H9 (cell line): ENCODE results near the gene MUC4. TPM values are rescaled to one million over a fixed set of nuclear protein-coding genes. Genes with fewer than 3 reads are reported as not detected.

Experiments
- DNase-seq: peaks from one replicate; pipeline ENCODE4 v3.0.0-alpha.2; 2017
- H2AFZ ChIP-seq: one replicate; pipeline ENCODE4 v1.6.1; 2013; ENCODE audit warnings: mild to moderate bottlenecking, low read length, control low read depth, moderate library complexity
- H2AK5ac ChIP-seq: 2 replicates; pipeline ENCODE4 v1.6.1; 2013; ENCODE audit warnings: low read length, control low read depth, mixed read lengths; ENCODE audit not compliant: insufficient read length
- H2BK120ac ChIP-seq: one replicate; pipeline ENCODE4 v1.6.1; 2013; ENCODE audit warnings: low read depth, mild to moderate bottlenecking, low read length, control low read depth, inconsistent platforms; ENCODE audit not compliant: poor library complexity, severe bottlenecking
- H2BK12ac ChIP-seq: 2 replicates; pipeline ENCODE4 v1.6.1; 2013; ENCODE audit warnings: low read length, control low read depth, mixed read lengths, low read depth; ENCODE audit not compliant: insufficient read length
- H2BK15ac ChIP-seq: 2 replicates; pipeline ENCODE4 v1.6.1; 2013; ENCODE audit warnings: low read depth, low read length, control low read depth
- H2BK20ac ChIP-seq: one replicate; pipeline ENCODE4 v1.6.1; 2013; ENCODE audit warnings: low read depth, mild to moderate bottlenecking, low read length, control low read depth, inconsistent platforms; ENCODE audit not compliant: poor library complexity, severe bottlenecking
- H2BK5ac ChIP-seq: 2 replicates; pipeline ENCODE4 v1.6.1; 2013; ENCODE audit warnings: low read length, control low read depth, mixed read lengths; ENCODE audit not compliant: insufficient read length
- H3K14ac ChIP-seq: 2 replicates; pipeline ENCODE4 v1.6.1; 2013; ENCODE audit warnings: low read length, control low read depth; ENCODE audit not compliant: insufficient read depth
- H3K18ac ChIP-seq: 2 replicates; pipeline ENCODE4 v1.6.1; 2013; ENCODE audit warnings: low read depth, mild to moderate bottlenecking, mixed read lengths, low read length, control low read depth; ENCODE audit not compliant: insufficient read length
- H3K23ac ChIP-seq: 2 replicates; pipeline ENCODE4 v1.6.1; 2013; ENCODE audit warnings: low read length, control low read depth, mixed read lengths, low read depth; ENCODE audit not compliant: insufficient read length
- H3K23me2 ChIP-seq: 2 replicates; pipeline ENCODE4 v1.6.1; 2013; ENCODE audit warnings: low read depth, mild to moderate bottlenecking, mixed read lengths, low read length, control low read depth; ENCODE audit not compliant: insufficient read length, poor library complexity, severe bottlenecking
- H3K27ac ChIP-seq: 2 replicates; pipeline ENCODE4 v1.5.1; 2013; ENCODE audit warnings: low read length, control low read depth, mixed read lengths, low read depth; ENCODE audit not compliant: insufficient read length
- H3K27me3 ChIP-seq: 2 replicates; pipeline ENCODE4 v1.6.1; 2013; ENCODE audit warnings: low read length, control low read depth, inconsistent platforms; ENCODE audit not compliant: insufficient read depth
- H3K4ac ChIP-seq: 2 replicates; pipeline ENCODE4 v1.6.1; 2013; ENCODE audit warnings: low read depth, mild to moderate bottlenecking, control low read depth, inconsistent platforms, low read length, moderate library complexity
- H3K4me1 ChIP-seq: 2 replicates; pipeline ENCODE4 v1.6.1; 2013; ENCODE audit warnings: low read length, control low read depth, inconsistent platforms; ENCODE audit not compliant: insufficient read depth
- H3K4me2 ChIP-seq: 2 replicates; pipeline ENCODE4 v1.6.1; 2013; ENCODE audit warnings: low read length, control low read depth, mixed read lengths; ENCODE audit not compliant: insufficient read length, insufficient read depth
- H3K56ac ChIP-seq: 2 replicates; pipeline ENCODE4 v1.6.1; 2013; ENCODE audit warnings: low read depth, mild to moderate bottlenecking, mixed read lengths, low read length, control low read depth; ENCODE audit not compliant: insufficient read length
- H3K79me1 ChIP-seq: 2 replicates; pipeline ENCODE4 v1.6.1; 2013; ENCODE audit warnings: low read depth, mild to moderate bottlenecking, moderate library complexity, low read length, control low read depth, inconsistent platforms; ENCODE audit not compliant: insufficient read depth, poor library complexity, severe bottlenecking
- H3K79me2 ChIP-seq: 2 replicates; pipeline ENCODE4 v1.6.1; 2013; ENCODE audit warnings: low read length, control low read depth, inconsistent platforms; ENCODE audit not compliant: insufficient read depth
- H3K9ac ChIP-seq: 2 replicates; pipeline ENCODE4 v1.6.1; 2013; ENCODE audit warnings: low read length, control low read depth, mixed read lengths; ENCODE audit not compliant: insufficient read length; ENCODE audit errors: extremely low read depth
- H3K9me3 ChIP-seq: one replicate; pipeline ENCODE4 v1.6.1; 2013; ENCODE audit warnings: low read depth, low read length, inconsistent platforms; ENCODE audit not compliant: control insufficient read depth
- H3T11ph ChIP-seq: one replicate; pipeline ENCODE4 v1.6.1; 2013; ENCODE audit warnings: mild to moderate bottlenecking, low read length, control low read depth, inconsistent platforms
- H4K20me1 ChIP-seq: one replicate; pipeline ENCODE4 v1.6.1; 2013; ENCODE audit not compliant: control insufficient read depth, insufficient read length, insufficient read depth
- H4K5ac ChIP-seq: 2 replicates; pipeline ENCODE4 v1.6.1; 2013; ENCODE audit warnings: low read depth, mild to moderate bottlenecking, mixed read lengths, low read length, control low read depth; ENCODE audit not compliant: insufficient read length
- H4K8ac ChIP-seq: replicated peaks from 2 replicates; pipeline ENCODE4 v1.6.1; 2013; ENCODE audit warnings: low read length, control low read depth, mixed read lengths, low read depth; ENCODE audit not compliant: insufficient read length
- H4K91ac ChIP-seq: 2 replicates; pipeline ENCODE4 v1.6.1; 2013; ENCODE audit warnings: low read depth, mild to moderate bottlenecking, moderate library complexity, mixed read lengths, low read length, control low read depth; ENCODE audit not compliant: insufficient read length
- H3K27ac Mint-ChIP-seq, 3 experiments: 2 replicates in 2 of 3; 3 replicates in 1 of 3; pipeline ENCODE4 v1.8.0; 2020 to 2021; ENCODE audit warnings: mixed read lengths in 3 of 3, mild to moderate bottlenecking in 1 of 3, moderate library complexity in 1 of 3
- H3K27me3 Mint-ChIP-seq: 2 replicates; pipeline ENCODE4 v1.8.0; 2021; ENCODE audit warnings: low read depth, mild to moderate bottlenecking, moderate library complexity, mixed read lengths
- H3K36me3 Mint-ChIP-seq, 3 experiments: 2 replicates in 2 of 3; 3 replicates in 1 of 3; pipeline ENCODE4 v1.8.0; 2020 to 2021; ENCODE audit warnings: low read depth in 3 of 3, mixed read lengths in 3 of 3; ENCODE audit not compliant: insufficient read depth in 1 of 3
- H3K4me1 Mint-ChIP-seq, 2 experiments: 2 replicates each; pipeline ENCODE4 v1.8.0; 2020; ENCODE audit warnings: mixed read lengths in 2 of 2
- H3K4me3 Mint-ChIP-seq, 2 experiments: 2 replicates in 1 of 2; 3 replicates in 1 of 2; pipeline ENCODE4 v1.8.0; 2020 to 2021; ENCODE audit warnings: mild to moderate bottlenecking in 2 of 2, mixed read lengths in 2 of 2, moderate library complexity in 1 of 2
- H3K9me3 Mint-ChIP-seq, 2 experiments: 2 replicates in 1 of 2; 3 replicates in 1 of 2; pipeline ENCODE4 v1.8.0; 2020; ENCODE audit warnings: mild to moderate bottlenecking in 2 of 2, mixed read lengths in 2 of 2, moderate library complexity in 1 of 2
- WGBS: extraction: QIAGEN DNeasy Blood & Tissue Kit; methylation state at CpG from one replicate; pipeline ENCODE4 v1.1.7; 2013; ENCODE audit warnings: missing lambda C conversion rate, low lambda C conversion rate, mixed read lengths; ENCODE audit not compliant: insufficient read length; ENCODE audit errors: extremely low coverage; 5-methylcytosine and 5-hydroxymethylcytosine counted together
- total RNA-seq: library from RNA; stranded (reverse); gene quantifications from 2 replicates; pipeline ENCODE4 v1.2.1, GENCODE V29; 2021
- TF ChIP-seq, protein P1 (sequence below): fragments of 200-600 bp; sonication (generic); conservative IDR thresholded peaks from 3 replicates; pipeline ENCODE4 v1.8.0; 2021; ENCODE audit warnings: antibody characterized with exemption, mild to moderate bottlenecking

MUC4 gene
- total RNA-seq, 1 experiment from 2014 or later, result 1.2 TPM

DNA sequence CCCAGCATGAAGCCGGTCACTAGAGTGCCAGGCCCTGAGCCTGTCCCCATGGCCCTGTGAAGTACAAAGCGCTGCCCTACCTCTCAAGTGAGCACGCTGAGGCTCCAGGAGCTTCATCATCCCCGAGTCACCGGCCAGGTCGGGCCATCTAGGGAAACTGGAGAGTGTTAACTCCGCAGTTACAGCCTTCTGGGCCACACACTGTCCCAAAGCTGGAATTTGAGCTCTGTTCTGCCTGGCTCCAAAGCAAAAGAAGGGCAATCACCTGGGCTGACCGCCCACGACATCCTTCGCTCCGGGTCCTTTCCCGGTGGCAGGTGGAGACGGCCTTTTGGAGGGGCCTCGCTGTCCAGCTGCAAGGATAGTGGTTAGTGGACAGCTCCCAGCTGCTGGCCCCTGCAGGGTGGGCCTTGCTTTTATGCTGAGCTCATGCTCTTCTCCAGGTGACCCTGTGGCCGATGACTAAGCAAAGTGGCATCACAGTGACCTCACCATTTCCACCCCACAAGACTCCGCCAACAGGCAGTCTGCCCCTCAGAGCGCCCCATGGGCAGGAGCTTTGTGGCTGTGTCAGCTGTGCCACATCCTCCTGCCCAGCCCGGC is 3.5 kb upstream of the MUC4 start:
- Histone ChIP-seq H3K4ac (no peak overlapping the region), H4K5ac (no peak overlapping the region), H2BK20ac (no peak overlapping the region), H3K23ac (no peak overlapping the region), H2BK15ac (no peak overlapping the region), H2BK120ac (no peak overlapping the region), H3K4me1 (peaks cover 3% of the 10 kb centered on the region), H3K14ac (no peak overlapping the region; the same call in 1 of the 2 replicates), H3K79me2 (no peaks in the 10 kb centered on the region), H3K9me3 (no peaks in the 10 kb centered on the region), H2AK5ac (no peak overlapping the region), H3K4me2 (no peak overlapping the region), H3K79me1 (no peaks in the 10 kb centered on the region), H4K20me1 (no peaks in the 10 kb centered on the region), H3T11ph (no peak overlapping the region), H3K56ac (no peak overlapping the region), H2BK5ac (no peak overlapping the region), H4K8ac (no peak overlapping the region), H3K27ac (no peak overlapping the region), H2AFZ (no peak overlapping the region), H3K27me3 (no peaks in the 10 kb centered on the region), H2BK12ac (no peak overlapping the region), H4K91ac (no peak overlapping the region), H3K9ac (no peak overlapping the region), H3K23me2 (no peaks in the 10 kb centered on the region), H3K18ac (no peak overlapping the region)
- DNase-seq, result peak; percentile 36
- H3K9me3 Mint-ChIP-seq, result no peaks in the 10 kb centered on the region; a peak in 1 of 5 replicates
- H3K36me3 Mint-ChIP-seq, result no peaks in the 10 kb centered on the region
- WGBS, result no CpG with 5 or more reads among the region's 18 CpGs
- TF ChIP-seq, protein P1, sequence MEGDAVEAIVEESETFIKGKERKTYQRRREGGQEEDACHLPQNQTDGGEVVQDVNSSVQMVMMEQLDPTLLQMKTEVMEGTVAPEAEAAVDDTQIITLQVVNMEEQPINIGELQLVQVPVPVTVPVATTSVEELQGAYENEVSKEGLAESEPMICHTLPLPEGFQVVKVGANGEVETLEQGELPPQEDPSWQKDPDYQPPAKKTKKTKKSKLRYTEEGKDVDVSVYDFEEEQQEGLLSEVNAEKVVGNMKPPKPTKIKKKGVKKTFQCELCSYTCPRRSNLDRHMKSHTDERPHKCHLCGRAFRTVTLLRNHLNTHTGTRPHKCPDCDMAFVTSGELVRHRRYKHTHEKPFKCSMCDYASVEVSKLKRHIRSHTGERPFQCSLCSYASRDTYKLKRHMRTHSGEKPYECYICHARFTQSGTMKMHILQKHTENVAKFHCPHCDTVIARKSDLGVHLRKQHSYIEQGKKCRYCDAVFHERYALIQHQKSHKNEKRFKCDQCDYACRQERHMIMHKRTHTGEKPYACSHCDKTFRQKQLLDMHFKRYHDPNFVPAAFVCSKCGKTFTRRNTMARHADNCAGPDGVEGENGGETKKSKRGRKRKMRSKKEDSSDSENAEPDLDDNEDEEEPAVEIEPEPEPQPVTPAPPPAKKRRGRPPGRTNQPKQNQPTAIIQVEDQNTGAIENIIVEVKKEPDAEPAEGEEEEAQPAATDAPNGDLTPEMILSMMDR, result no peak
- H3K27ac Mint-ChIP-seq, result peak overlapping the region in 1 of 3 experiments; percentile 18; a peak in 1 of 7 replicates
- H3K4me3 Mint-ChIP-seq, result no peak overlapping the region
- peaks cover 8% of the 10 kb centered on the region for H3K27me3 Mint-ChIP-seq
- H3K4me1 Mint-ChIP-seq, result peaks cover 16 to 19% of the 10 kb centered on the region in 2 experiments
